Astrocyte (in vitro differentiated cells and primary cell): ENCODE results near the gene NLE1.

Experiments used
- CTCF ChIP-seq: IDR thresholded peaks from 2 replicates; pipeline ENCODE4 v1.5.1; 2011; ENCODE audit warnings: low read depth, mild to moderate bottlenecking, inconsistent platforms, low read length, moderate library complexity; ENCODE audit not compliant: insufficient read depth
- EZH2 ChIP-seq: IDR thresholded peaks from 2 replicates; pipeline ENCODE4 v1.6.1; 2012; ENCODE audit warnings: mild to moderate bottlenecking, low read length, inconsistent platforms; ENCODE audit not compliant: insufficient read depth

DNA sequence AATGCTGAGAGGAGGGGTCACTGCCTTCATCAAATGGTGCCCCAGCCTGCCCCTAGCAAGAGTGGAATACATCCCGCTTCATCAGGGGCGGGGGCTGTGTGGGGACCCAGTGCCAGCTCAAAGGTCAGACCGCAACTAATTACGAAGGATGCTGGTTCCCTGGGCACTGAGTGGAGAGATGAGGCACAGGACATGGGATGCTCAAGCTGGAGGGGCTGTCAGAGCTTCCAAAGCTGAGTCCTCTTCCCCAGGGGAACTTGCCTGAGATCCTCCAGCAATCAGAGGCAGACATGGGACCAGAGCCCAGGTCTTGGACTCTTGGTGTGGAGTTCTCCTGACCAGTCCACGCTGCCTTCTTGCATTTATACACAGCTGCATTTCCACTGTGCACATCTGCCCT, 24.4 kb upstream of the NLE1 start:
- TF ChIP-seq CTCF (no peak), EZH2 (no peak)
